AG04449 (cell line): ENCODE results near the gene ACOX2.
A peak's percentile ranks its signal among the peaks of the same experiment; 100 is the strongest.

Experiments
- CTCF ChIA-PET: fragments of 350-600 bp; formaldehyde crosslinking; extraction: SDS; loops from one replicate; lab custom pipeline; 2021; ENCODE audit warnings: antibody characterized with exemption; lab: Yijun Ruan, JAX
- POLR2A ChIA-PET: fragments of 400-600, 350-600 bp; formaldehyde crosslinking; extraction: SDS; loops from one replicate; lab custom pipeline; 2020; ENCODE audit warnings: antibody characterized with exemption, inconsistent platforms; lab: Yijun Ruan, JAX
- DNase-seq: peaks from one replicate; pipeline ENCODE4 v3.0.0-alpha.2; 2010; ENCODE audit warnings: low read depth, low spot score
- H3K4me3 ChIP-seq: 2 replicates; pipeline ENCODE4 v1.5.1; 2011; ENCODE audit warnings: low read depth, mild to moderate bottlenecking, control low read depth, low read length
- TF ChIP-seq, protein P1 (sequence below): IDR thresholded peaks from one replicate; pipeline ENCODE4 v1.5.1; 2011; ENCODE audit warnings: mild to moderate bottlenecking, moderate library complexity, low read length, control low read depth, inconsistent platforms; ENCODE audit not compliant: insufficient read depth; ENCODE audit errors: missing control alignments

The ACOX2 gene

DNA sequence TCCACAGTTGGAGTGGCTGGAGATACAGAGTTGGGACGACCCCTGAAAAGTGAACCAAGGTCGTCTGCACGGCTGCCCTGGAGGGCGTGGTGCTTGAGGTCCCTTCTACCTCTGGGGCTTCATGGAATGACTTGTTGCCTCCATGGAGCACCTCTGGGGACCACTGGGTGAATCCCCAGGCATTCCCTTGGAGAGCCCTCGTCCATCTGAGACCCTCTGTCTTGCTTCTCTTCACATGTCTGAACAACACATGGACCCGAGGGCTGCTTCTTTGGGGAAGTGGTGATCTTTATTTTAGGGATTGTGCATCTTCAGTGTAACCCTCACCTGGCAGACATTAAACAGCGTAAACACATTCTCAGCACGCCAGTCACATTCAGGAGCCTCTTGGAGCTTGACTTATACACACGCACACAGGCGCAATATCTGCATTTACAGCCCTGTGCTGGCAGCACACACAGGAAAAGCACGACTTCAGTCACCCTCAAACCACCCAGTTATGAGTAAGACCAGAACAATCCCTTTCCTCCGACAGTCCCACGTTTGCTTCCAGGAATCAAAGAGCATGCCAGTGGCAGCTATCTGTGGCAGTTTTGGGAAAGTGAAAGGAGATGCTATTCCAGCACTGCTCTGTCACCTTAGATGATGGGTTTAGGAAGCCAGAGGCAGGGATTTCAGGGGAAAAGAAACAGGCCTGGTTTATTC lies 27.6 kb upstream of the ACOX2 start:
- H3K4me3 ChIP-seq: no peak overlapping the region
- TF ChIP-seq, protein P1, sequence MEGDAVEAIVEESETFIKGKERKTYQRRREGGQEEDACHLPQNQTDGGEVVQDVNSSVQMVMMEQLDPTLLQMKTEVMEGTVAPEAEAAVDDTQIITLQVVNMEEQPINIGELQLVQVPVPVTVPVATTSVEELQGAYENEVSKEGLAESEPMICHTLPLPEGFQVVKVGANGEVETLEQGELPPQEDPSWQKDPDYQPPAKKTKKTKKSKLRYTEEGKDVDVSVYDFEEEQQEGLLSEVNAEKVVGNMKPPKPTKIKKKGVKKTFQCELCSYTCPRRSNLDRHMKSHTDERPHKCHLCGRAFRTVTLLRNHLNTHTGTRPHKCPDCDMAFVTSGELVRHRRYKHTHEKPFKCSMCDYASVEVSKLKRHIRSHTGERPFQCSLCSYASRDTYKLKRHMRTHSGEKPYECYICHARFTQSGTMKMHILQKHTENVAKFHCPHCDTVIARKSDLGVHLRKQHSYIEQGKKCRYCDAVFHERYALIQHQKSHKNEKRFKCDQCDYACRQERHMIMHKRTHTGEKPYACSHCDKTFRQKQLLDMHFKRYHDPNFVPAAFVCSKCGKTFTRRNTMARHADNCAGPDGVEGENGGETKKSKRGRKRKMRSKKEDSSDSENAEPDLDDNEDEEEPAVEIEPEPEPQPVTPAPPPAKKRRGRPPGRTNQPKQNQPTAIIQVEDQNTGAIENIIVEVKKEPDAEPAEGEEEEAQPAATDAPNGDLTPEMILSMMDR: no peak
- peak; percentile 69 for DNase-seq
- CTCF ChIA-PET: interaction anchor here (1.5 to 24.4 kb wide), 3 partner anchors 14 to 488 kb away, joined by 3 to 646 read pairs (median 160); partner anchors contain the start of gene FAM107A
- POLR2A ChIA-PET: no interaction called here

DNA sequence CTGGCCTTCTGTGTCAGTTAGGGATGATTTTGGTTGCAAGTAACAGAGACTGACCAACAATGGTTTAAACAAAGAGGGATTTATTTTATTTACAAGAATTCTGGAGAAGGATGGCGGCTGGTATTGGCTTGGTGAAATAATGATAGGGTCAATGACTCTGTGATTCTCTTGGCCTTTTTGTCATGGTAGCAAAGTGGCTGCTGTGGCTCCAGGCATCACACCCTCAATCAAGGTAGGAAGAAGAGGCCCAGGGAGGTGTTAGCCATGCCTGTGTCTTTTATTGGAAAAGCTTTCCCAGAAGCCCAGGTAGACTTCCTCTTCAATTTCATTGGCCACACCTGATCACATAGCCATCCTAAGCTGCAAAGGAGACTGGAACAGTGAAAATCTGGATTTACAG lies 27.1 kb upstream of the ACOX2 start:
- CTCF ChIA-PET: interaction anchor here (9.2 to 24.4 kb wide), 2 partner anchors 15 to 70 kb away, joined by 160 to 646 read pairs; partner anchors contain the start of gene FAM107A
- H3K4me3 ChIP-seq: no peak overlapping the region
- POLR2A ChIA-PET: no interaction called here
- TF ChIP-seq, protein P1: no peak
- no peak for DNase-seq

DNA sequence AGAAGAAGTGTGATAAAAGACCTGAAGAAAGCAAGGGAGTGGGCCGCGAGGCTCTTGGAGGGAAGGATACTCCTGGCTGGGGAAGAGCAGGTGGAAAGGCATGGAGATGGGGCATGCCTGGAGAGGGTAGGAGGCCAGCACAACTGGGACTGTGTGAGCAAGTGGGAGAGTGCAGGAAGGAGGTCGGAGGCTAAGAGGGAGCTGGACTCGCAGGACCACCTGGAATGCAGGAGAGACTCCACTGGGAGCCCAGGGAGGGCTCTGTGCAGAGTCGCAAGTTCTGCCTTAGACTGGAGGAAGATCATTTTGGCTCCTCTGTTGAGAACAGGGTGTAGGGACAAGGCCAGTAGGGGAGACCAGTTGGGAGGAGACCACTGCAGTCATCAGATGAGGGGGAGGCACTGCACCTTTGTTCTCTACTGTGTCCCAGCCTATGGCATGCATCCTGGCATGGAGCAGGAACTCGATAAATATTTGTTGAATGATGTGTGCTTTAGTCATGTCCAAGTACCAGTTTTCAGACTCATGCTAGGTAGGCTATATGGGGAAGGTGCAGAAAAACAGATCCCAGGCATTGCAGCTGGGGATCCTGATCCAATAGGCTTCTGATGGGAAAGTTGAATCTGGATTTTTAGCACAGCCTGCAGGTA lies 26.5 kb upstream of the ACOX2 start:
- no peak for DNase-seq
- H3K4me3 ChIP-seq: no peak overlapping the region
- TF ChIP-seq, protein P1: no peak
- CTCF ChIA-PET: interaction anchor here (9.2 to 24.4 kb wide), 2 partner anchors 16 to 70 kb away, joined by 160 to 646 read pairs; partner anchors contain the start of gene FAM107A
- POLR2A ChIA-PET: no interaction called here

DNA sequence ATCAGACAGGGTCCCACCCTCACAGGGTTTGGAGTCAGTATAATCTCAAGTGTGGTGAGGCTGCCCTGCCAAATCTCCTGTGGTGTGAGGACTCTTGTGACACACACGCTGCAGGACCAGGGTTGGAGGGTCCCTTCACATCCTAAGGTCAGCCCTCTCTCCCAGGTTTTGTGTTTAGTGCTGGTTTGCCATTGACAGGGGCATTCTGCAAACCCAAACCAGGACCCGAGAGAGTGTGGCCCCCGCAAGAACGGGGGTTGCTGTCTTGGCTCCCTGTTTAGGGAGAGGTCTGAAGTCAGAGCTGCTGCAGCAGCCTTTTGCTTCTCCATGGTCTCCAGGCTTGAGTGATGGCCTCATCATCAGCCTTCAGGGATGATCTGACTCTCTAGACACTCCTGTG lies 25.5 kb upstream of the ACOX2 start:
- CTCF ChIA-PET: interaction anchor here (24.4 kb wide), 1 partner anchor 71 kb away, joined by 646 read pairs; no protein-coding TSS in a partner anchor

DNA sequence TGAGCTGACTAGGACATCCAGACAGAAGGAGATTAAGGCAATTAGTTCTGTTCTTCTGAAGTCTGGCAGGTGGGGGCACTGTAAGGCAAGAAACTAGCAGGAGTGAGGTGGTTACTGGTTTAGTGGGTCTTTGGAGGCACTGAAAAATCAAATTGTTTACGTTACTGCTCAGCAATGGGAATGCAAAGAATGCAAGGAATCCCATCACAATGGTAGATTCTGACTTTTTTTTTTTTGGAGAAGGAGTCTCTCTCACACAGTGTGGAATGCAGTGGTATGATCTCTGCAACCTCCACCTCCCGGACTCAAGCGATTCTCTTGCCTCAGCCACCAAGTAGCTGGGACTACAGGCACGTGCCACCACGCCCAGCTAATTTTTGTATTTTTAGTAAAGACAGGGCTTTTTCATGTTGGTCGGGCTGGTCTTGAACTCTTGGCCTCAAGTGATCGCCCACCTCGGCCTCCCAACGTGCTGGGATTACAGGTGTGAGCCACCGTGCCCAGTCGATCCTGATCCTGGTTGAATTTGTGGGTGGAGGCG lies 23.9 kb upstream of the ACOX2 start:
- no peak overlapping the region for H3K4me3 ChIP-seq
- POLR2A ChIA-PET: interaction anchor here (0.7 to 1.3 kb wide), 3 partner anchors 13 to 69 kb away, joined by 3 to 4 read pairs (median 3); no protein-coding TSS in a partner anchor
- TF ChIP-seq, protein P1: peak; percentile 65
- CTCF ChIA-PET: interaction anchor here (0.7 to 6.4 kb wide), 7 partner anchors 9 to 493 kb away, joined by 3 to 95 read pairs (median 7); partner anchors contain the start of genes HTD2 and RPP14
- peak; percentile 94 for DNase-seq

More for the DNA sequence above, 25.5 kb upstream of the ACOX2 start:
- H3K4me3 ChIP-seq: no peak overlapping the region
- DNase-seq: no peak
- POLR2A ChIA-PET: no interaction called here
- TF ChIP-seq, protein P1: no peak

DNA sequence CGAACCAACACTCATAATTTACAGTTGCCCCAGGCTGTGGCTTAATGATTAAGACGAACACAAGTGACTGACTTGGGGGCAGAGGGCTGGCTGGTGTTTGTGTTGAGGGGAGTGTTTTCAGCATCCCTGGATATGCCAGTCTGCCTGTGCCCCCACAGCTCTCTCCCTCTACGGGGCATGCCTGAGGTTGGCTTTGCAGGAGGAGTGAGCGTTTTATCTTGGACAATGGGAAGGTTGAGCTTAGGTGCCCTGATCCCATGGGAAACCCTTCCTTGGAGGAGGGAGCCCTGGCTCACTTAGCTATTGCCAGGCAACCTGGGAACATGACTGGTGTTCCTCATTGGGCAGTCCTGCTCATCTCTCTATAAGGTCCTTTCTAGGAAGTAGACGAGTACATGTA lies 22.6 kb upstream of the ACOX2 start:
- ChIA-PET CTCF (interaction anchor here (0.9 to 6.4 kb wide), 10 partner anchors 10 to 494 kb away, joined by 3 to 95 read pairs (median 4); partner anchors contain the start of genes ACOX2, HTD2 and RPP14), POLR2A (no interaction called here)
- H3K4me3 ChIP-seq: no peak overlapping the region
- DNase-seq: no peak
- TF ChIP-seq, protein P1: no peak
